Thoracic aorta (tissue), 2 donors: ENCODE data around the gene PRDM8. TPM values are rescaled to one million over a fixed set of nuclear protein-coding genes. Genes with fewer than 3 reads are reported as not detected.

Source experiments
- ATAC-seq: fragments of 150-250 bp; one replicate; pipeline ENCODE4 v1.8.0; 2017; ENCODE audit warnings: low read depth; ENCODE audit not compliant: insufficient number of reproducible peaks, low FRiP score
- DNase-seq: peaks from one replicate; pipeline ENCODE4 v3.0.0-alpha.2; 2020; ENCODE audit warnings: low spot score
- H3K27ac ChIP-seq, 2 donors: fragments of 200-600 bp; sonication (generic); 1 replicate in 1 of 2; 2 replicates in 1 of 2; pipeline ENCODE4 v1.5.1; 2016; ENCODE audit warnings: mild to moderate bottlenecking in 2 of 2, moderate library complexity in 2 of 2
- H3K27me3 ChIP-seq: fragments of 200-600 bp; sonication (generic); replicated peaks from 2 replicates; pipeline ENCODE4 v1.6.0; 2016; ENCODE audit warnings: mild to moderate bottlenecking; ENCODE audit not compliant: insufficient read depth
- H3K36me3 ChIP-seq: fragments of 200-600 bp; sonication (generic); one replicate; pipeline ENCODE4 v1.5.1; 2016
- H3K4me1 ChIP-seq, 2 donors: fragments of 200-600 bp; sonication (generic); 1 replicate in 1 of 2; 2 replicates in 1 of 2; pipeline versions ENCODE4 v1.5.1 to v1.6.0; 2016; ENCODE audit warnings: low read depth in 2 of 2, mild to moderate bottlenecking in 1 of 2; ENCODE audit not compliant: control insufficient read depth in 1 of 2
- H3K4me3 ChIP-seq: fragments of 200-600 bp; sonication (generic); 2 replicates; pipeline ENCODE4 v1.5.1; 2016; ENCODE audit warnings: mild to moderate bottlenecking
- H3K9me3 ChIP-seq: fragments of 200-600 bp; sonication (generic); 2 replicates; pipeline ENCODE4 v1.5.1; 2016
- CTCF ChIP-seq: fragments of 200-600 bp; sonication (generic); IDR thresholded peaks from one replicate; pipeline ENCODE4 v1.5.1; 2019; ENCODE audit warnings: antibody characterized with exemption
- total RNA-seq, 2 donors: library from RNA; depleted of rRNA; stranded (reverse); fragments of >200 nt; gene quantifications; one replicate each; pipeline versions ENCODE4 v1.1.0 to v1.2.3, GENCODE V29; 2016

The PRDM8 gene
- 1 to 10 TPM; 2.7 to 3.7 TPM for total RNA-seq

- ATAC-seq (no peak), DNase-seq (no peak)
- no peak for TF ChIP-seq CTCF
- no peaks in the 10 kb centered on the region for H3K36me3 ChIP-seq
- peaks cover 15 to 19% of the 10 kb centered on the region in 2 donors for H3K4me1 ChIP-seq
- H3K9me3 ChIP-seq, result no peaks in the 10 kb centered on the region
- no peak within 1 kb of the TSS for H3K27ac ChIP-seq
- peaks cover 13% of the 10 kb centered on the region for H3K27me3 ChIP-seq
- H3K4me3 ChIP-seq, result peak within 1 kb of the TSS; percentile 57
Observed at GRCh38 chr4:80196922-80197573, at the start of gene PRDM8. Gene PRDM8, plus strand, starts transcription at chr4:80197503. Its CDS starts 2,578 bp downstream, at chr4:80200081.

- no peak for TF ChIP-seq CTCF
Observed at GRCh38 chr4:80150387-80151180, 46.7 kb upstream of the PRDM8 start.

GRCh38 chr4:80151981-80152380 lies 45.3 kb upstream of the PRDM8 start:
- Histone ChIP-seq H3K4me3 (no peak overlapping the region), H3K9me3 (no peaks in the 10 kb centered on the region), H3K27ac (no peak overlapping the region), H3K36me3 (no peaks in the 10 kb centered on the region), H3K27me3 (no peaks in the 10 kb centered on the region), H3K4me1 (no peaks in the 10 kb centered on the region)
- TF ChIP-seq CTCF, result no peak
- ATAC-seq (no peak), DNase-seq (no peak)

More at GRCh38 chr4:80150387-80151180, 46.7 kb upstream of the PRDM8 start:
- H3K36me3 ChIP-seq, result no peaks in the 10 kb centered on the region
- no peaks in the 10 kb centered on the region for H3K4me1 ChIP-seq
- no peak overlapping the region for H3K4me3 ChIP-seq
- H3K9me3 ChIP-seq, result no peaks in the 10 kb centered on the region
- DNase-seq, result no peak
- no peaks in the 10 kb centered on the region for H3K27me3 ChIP-seq
- ATAC-seq, result no peak
- H3K27ac ChIP-seq, result no peak overlapping the region

- H3K27me3 ChIP-seq, result no peaks in the 10 kb centered on the region
- H3K4me3 ChIP-seq, result no peak overlapping the region
- H3K9me3 ChIP-seq, result no peaks in the 10 kb centered on the region
- H3K4me1 ChIP-seq, result no peaks in the 10 kb centered on the region
- H3K36me3 ChIP-seq, result no peaks in the 10 kb centered on the region
- DNase-seq (no peak), ATAC-seq (no peak)
- TF ChIP-seq CTCF, result no peak
- H3K27ac ChIP-seq, result no peak overlapping the region
Observed at GRCh38 chr4:80153874-80154544, 43.3 kb upstream of the PRDM8 start.

GRCh38 chr4:80154545-80154933 lies 42.8 kb upstream of the PRDM8 start:
- Histone ChIP-seq H3K4me1 (no peaks in the 10 kb centered on the region), H3K27me3 (no peaks in the 10 kb centered on the region), H3K27ac (no peak overlapping the region), H3K36me3 (no peaks in the 10 kb centered on the region), H3K9me3 (no peaks in the 10 kb centered on the region), H3K4me3 (no peak overlapping the region)
- TF ChIP-seq CTCF, result no peak
- DNase-seq, result no peak
- ATAC-seq, result no peak
